Right lung (tissue), 5 donors: Measurements from ENCODE around the gene NUCB2. TPM values are rescaled to one million over a fixed set of nuclear protein-coding genes. Genes with fewer than 3 reads are reported as not detected.
"Not testable (repeated sequence)": the region's sequence is repeated elsewhere in the genome, so short reads cannot be mapped to it uniquely, and the experiment has no call there.

Experiments used
- DNase-seq, 2 donors: peaks; one replicate each; pipeline ENCODE4 v3.0.0-alpha.2; 2013
- polyA plus RNA-seq, 5 donors: library from polyadenylated mRNA; unstranded; fragments of 120-200 nt; gene quantifications; one replicate each; pipeline versions ENCODE4 v1.2.1 to v1.2.3, GENCODE V29; 2013; ENCODE audit warnings: inconsistent platforms in 1 of 5, low replicate concordance in 1 of 5; ENCODE audit not compliant: insufficient read length in 5 of 5, insufficient read depth in 1 of 5

Gene NUCB2
- polyA plus RNA-seq, 5 donors: 75.4 to 113 (median 99.4) TPM

GRCh38 chr11:17266781-17267180 lies 9.8 kb upstream of the NUCB2 start:
- DNase-seq: no peak

- DNase-seq: no peak
Measured at GRCh38 chr11:17267576-17267975, 9.0 kb upstream of the NUCB2 start.

GRCh38 chr11:17268500-17268899 lies 8.0 kb upstream of the NUCB2 start:
- not testable (repeated sequence) for DNase-seq

GRCh38 chr11:17268902-17269301 lies 7.6 kb upstream of the NUCB2 start:
- no peak for DNase-seq

- DNase-seq: no peak
Measured at GRCh38 chr11:17272801-17273200, 3.7 kb upstream of the NUCB2 start.

GRCh38 chr11:17273211-17273610 lies 3.3 kb upstream of the NUCB2 start:
- DNase-seq: no peak

- no peak for DNase-seq
Measured at GRCh38 chr11:17273668-17274282, 2.8 kb upstream of the NUCB2 start.

- DNase-seq: no peak
Measured at GRCh38 chr11:17275400-17276235, 921 bp upstream of the NUCB2 start.

GRCh38 chr11:17277024-17277584 lies 565 bp downstream of the NUCB2 start:
- DNase-seq: peak in 1 of 2 donors; percentile 21

- DNase-seq: no peak
Measured at GRCh38 chr11:17280494-17281127, 4.1 kb downstream of the NUCB2 start.

GRCh38 chr11:17286332-17286731 lies 9.8 kb downstream of the NUCB2 start:
- DNase-seq: no peak

- no peak for DNase-seq
Measured at GRCh38 chr11:17287058-17287457, 10.5 kb downstream of the NUCB2 start.

- DNase-seq: peak in 1 of 2 donors; percentile 10
Measured at GRCh38 chr11:17291710-17292109, 15.2 kb downstream of the NUCB2 start.

GRCh38 chr11:17293311-17293710 lies 16.8 kb downstream of the NUCB2 start:
- no peak for DNase-seq

- DNase-seq: no peak
Measured at GRCh38 chr11:17294033-17294432, 17.5 kb downstream of the NUCB2 start.

- no peak for DNase-seq
Measured at GRCh38 chr11:17296852-17297559, 20.5 kb downstream of the NUCB2 start.

- DNase-seq: no peak
Measured at GRCh38 chr11:17298302-17298701, 21.8 kb downstream of the NUCB2 start.

- no peak for DNase-seq
Measured at GRCh38 chr11:17300372-17300771, 23.8 kb downstream of the NUCB2 start.

- no peak for DNase-seq
Measured at GRCh38 chr11:17313349-17314231, 37.1 kb downstream of the NUCB2 start.

- DNase-seq: peak; percentile 6
Measured at GRCh38 chr11:17314232-17314547, 37.7 kb downstream of the NUCB2 start.

- no peak for DNase-seq
Measured at GRCh38 chr11:17314904-17315426, 38.4 kb downstream of the NUCB2 start.
